Activated T-helper 2 cell treated with anti-CD3 and anti-CD28 coated beads, Interferon-gamma antibody, Interleukin-2, Interleukin-4, amounts not matched to agents 10 μg/mL and 5 μg/mL and 100 μg/mL, durations not matched to agents 14 hours and 24 hours and 36 hours (primary cell): ENCODE measurements around the gene CLDN2. TPM values are rescaled to one million over a fixed set of nuclear protein-coding genes. Genes with fewer than 3 reads are reported as not detected.

Source experiments
- DNase-seq: peaks from one replicate; pipeline ENCODE4 v3.0.0; 2021; ENCODE audit warnings: low spot score
- H3K27ac Mint-ChIP-seq: one replicate; pipeline ENCODE4 v1.8.0; 2021; ENCODE audit warnings: mixed read lengths
- H3K27me3 Mint-ChIP-seq: one replicate; pipeline ENCODE4 v1.8.0; 2021; ENCODE audit warnings: low read depth, mixed read lengths
- H3K36me3 Mint-ChIP-seq: one replicate; pipeline ENCODE4 v1.8.0; 2021; ENCODE audit warnings: low read depth, mixed read lengths
- H3K4me1 Mint-ChIP-seq: one replicate; pipeline ENCODE4 v1.8.0; 2021; ENCODE audit warnings: low read depth, mixed read lengths
- H3K4me3 Mint-ChIP-seq: one replicate; pipeline ENCODE4 v1.8.0; 2021; ENCODE audit warnings: low read depth, mild to moderate bottlenecking, moderate library complexity, mixed read lengths
- H3K9me3 Mint-ChIP-seq: one replicate; pipeline ENCODE4 v1.8.0; 2021; ENCODE audit warnings: mixed read lengths
- intact Hi-C: fragments of 100-400 bp; cut with micrococcal nuclease; formaldehyde crosslinking; loops from one replicate; pipeline ENCODE4 v1.15.1; 2023
- total RNA-seq: library from RNA; stranded (reverse); gene quantifications from 2 replicates; pipeline ENCODE4 v1.2.3, GENCODE V29; 2022

CLDN2 gene
- total RNA-seq, 1 donor from 2014 or later, result not detected

DNA sequence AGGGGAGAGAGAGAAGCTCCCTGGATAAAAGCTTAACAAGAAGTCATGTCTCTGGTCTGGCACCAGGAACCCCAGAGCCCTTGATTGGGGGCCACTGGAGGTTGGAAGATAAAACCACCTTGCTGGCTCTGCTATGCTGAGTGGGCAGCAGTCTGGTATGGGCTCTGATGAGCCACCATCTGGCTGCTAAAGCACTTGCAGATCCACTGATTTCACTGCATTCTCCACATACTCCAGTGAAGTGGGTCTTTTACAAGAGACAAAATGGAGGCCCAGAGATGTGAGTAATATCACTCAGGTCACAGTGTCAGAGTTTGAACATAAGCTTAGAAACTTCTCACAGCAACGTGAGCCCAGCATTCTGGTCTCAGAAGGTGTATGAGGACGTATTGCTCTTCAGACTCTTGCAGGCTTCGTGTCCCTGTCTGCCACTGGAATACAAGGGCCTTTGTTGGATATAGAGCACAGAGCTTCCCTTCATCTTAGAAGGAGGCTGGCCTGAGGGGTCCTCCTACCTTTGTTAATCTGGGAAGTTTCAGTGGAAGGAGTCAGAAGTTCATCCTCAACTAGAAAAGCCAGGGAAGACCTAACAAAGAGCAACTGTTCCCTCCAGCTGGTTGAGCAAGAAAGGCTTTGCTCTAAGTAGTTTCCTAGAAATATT lies 11.8 kb downstream of the CLDN2 start:
- no peaks in the 10 kb centered on the region for H3K27me3 Mint-ChIP-seq
- intact Hi-C loops, result no loop called here
- no peak overlapping the region for H3K4me3 Mint-ChIP-seq
- H3K9me3 Mint-ChIP-seq, result no peaks in the 10 kb centered on the region
- no peaks in the 10 kb centered on the region for H3K36me3 Mint-ChIP-seq
- no peak for DNase-seq
- H3K4me1 Mint-ChIP-seq, result no peaks in the 10 kb centered on the region
- H3K27ac Mint-ChIP-seq, result no peak overlapping the region

DNA sequence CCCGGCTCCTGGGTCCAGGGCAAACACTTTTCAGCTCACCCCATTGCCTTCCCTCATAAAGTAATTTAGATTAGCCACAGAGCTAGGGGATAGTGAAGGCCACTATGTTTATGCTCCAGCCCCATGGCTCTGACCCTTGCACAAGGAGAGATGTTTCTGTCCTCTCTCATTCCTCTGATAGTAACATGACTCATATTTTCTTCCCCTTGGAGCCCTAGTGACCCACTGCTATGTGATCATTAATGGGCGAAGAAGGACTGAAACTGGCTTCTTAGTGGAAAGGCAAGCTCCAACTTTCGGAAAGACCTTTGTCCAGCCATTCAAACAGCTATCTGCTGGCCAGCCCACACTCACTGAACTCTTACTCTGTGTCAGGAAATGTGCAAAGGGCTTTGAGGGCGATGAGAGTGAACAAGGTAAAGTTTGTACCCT lies 12.3 kb downstream of the CLDN2 start:
- no peaks in the 10 kb centered on the region for H3K27me3 Mint-ChIP-seq
- no peak for DNase-seq
- H3K4me1 Mint-ChIP-seq, result no peaks in the 10 kb centered on the region
- no peaks in the 10 kb centered on the region for H3K9me3 Mint-ChIP-seq
- no peaks in the 10 kb centered on the region for H3K36me3 Mint-ChIP-seq
- no peak overlapping the region for H3K27ac Mint-ChIP-seq
- intact Hi-C loops, result no loop called here
- no peak overlapping the region for H3K4me3 Mint-ChIP-seq

DNA sequence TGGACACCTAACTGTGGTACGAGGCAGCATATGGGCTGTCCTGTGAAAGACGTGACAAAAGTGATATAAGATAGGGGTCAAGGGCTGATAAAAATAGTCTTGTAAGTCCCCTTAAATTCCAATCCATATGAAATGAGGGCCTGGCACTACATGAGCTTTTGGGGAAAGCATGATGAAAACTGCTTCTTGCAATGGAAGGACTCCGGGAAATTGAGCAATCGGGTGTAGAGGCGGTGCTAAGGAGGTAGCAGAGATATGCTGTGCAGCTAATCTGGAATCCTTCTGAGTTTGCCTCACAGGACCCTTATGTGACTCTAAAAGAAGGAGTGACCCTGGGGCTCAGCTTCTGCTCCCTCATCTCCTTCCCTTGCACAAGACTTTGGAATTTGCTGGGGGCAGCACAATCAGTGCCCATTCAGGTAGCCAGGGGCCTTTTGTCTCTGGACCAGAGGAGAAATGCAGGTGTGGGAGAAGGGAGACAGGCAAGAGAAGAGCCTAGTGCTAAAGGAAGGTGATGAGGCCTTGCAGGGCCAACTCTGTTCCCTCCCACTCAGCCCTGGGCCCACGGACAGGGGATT lies 12.8 kb downstream of the CLDN2 start:
- DNase-seq, result no peak
- H3K9me3 Mint-ChIP-seq, result no peaks in the 10 kb centered on the region
- no peak overlapping the region for H3K27ac Mint-ChIP-seq
- intact Hi-C loops, result no loop called here
- H3K36me3 Mint-ChIP-seq, result no peaks in the 10 kb centered on the region
- H3K27me3 Mint-ChIP-seq, result no peaks in the 10 kb centered on the region
- H3K4me3 Mint-ChIP-seq, result no peak overlapping the region
- H3K4me1 Mint-ChIP-seq, result no peaks in the 10 kb centered on the region

DNA sequence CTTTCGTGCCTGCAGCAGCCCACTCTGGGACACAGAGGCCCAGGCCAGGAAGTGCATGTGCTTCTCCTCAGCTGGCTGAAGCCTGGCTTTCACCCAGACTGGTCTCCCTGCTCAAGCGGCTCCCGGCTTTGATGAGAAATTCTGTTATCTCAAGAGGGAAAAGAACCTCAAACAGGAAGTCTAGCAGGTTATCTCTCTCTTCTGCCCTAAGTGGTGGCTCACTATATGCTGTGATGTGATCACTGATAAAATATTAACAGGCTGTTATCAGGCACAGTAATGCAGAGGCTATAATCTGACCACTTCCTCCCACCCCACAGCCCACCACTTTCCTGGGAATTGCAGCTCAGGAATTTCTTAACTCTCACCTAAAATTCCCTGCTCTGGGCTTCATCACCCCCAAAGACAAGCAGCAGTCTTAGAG lies 13.3 kb downstream of the CLDN2 start:
- no peak overlapping the region for H3K27ac Mint-ChIP-seq
- no peak overlapping the region for H3K4me3 Mint-ChIP-seq
- intact Hi-C loops, result no loop called here
- H3K9me3 Mint-ChIP-seq, result no peaks in the 10 kb centered on the region
- H3K4me1 Mint-ChIP-seq, result no peaks in the 10 kb centered on the region
- no peaks in the 10 kb centered on the region for H3K27me3 Mint-ChIP-seq
- H3K36me3 Mint-ChIP-seq, result no peaks in the 10 kb centered on the region
- DNase-seq, result no peak

DNA sequence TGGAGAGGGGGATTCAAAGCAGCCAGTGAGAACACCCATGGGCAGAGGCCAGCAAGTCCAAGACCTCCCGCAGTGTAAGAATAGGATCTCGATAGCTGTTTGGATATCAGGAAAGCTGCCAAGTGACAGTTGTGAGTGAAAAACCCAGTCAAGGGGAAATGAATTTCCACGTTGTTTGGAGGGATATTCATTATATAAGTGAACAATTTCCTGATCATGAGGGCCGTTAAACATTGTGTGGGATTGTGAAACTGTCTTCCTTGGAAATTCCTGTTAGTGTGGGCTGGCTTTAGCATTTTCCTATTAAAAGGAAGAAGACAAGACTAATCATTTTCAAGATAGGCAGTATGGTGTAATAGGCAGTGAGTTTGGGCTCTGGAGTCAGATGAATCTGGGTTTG lies 15.0 kb downstream of the CLDN2 start:
- intact Hi-C loops, result no loop called here
- Mint-ChIP-seq H3K27ac (no peak overlapping the region), H3K9me3 (no peaks in the 10 kb centered on the region), H3K36me3 (no peaks in the 10 kb centered on the region), H3K4me3 (no peak overlapping the region), H3K4me1 (no peaks in the 10 kb centered on the region), H3K27me3 (no peaks in the 10 kb centered on the region)
- DNase-seq, result no peak

DNA sequence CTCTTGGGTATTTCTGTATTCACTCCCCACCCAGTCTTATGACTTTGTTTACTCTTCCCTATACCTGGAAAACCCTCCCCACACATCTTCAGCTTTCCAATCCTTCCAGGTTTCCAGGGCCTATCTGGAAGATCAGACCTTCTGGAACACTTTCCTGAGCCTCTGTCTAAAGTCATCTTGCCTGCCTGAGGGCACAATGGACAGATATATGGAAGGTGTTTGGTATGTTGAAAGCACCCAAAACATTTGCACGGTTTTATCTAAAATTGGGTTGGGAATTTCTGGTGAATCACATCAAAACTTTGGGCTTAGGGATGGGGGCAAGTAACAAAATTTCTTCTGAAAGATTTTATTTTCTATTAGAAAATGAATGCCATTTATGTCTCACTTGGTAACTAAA lies 16.0 kb downstream of the CLDN2 start:
- H3K36me3 Mint-ChIP-seq, result no peaks in the 10 kb centered on the region
- no peak overlapping the region for H3K27ac Mint-ChIP-seq
- no peaks in the 10 kb centered on the region for H3K27me3 Mint-ChIP-seq
- no peak for DNase-seq
- intact Hi-C loops, result no loop called here
- H3K4me3 Mint-ChIP-seq, result no peak overlapping the region
- H3K4me1 Mint-ChIP-seq, result no peaks in the 10 kb centered on the region
- H3K9me3 Mint-ChIP-seq, result no peaks in the 10 kb centered on the region

DNA sequence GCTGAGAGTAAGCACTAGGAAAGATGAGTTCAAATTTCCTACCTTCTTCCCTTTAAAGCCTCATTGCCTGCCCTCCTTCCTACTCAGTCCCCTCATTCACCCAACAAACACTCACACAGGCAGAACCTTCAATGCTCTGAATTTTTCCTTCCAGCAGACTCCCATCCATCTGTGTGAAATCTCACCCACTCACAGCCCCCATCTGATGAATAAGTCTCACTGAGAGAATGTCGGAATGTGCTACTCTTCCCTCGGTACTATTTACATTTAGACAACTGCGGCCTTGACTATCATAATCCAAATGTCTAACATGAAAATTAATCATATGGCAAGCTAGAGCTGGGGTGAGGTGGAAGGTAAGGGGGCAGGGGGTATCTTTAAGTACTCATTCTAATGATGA lies 19.4 kb downstream of the CLDN2 start:
- H3K4me3 Mint-ChIP-seq, result no peak overlapping the region
- no peak for DNase-seq
- H3K9me3 Mint-ChIP-seq, result no peaks in the 10 kb centered on the region
- H3K4me1 Mint-ChIP-seq, result no peaks in the 10 kb centered on the region
- no peaks in the 10 kb centered on the region for H3K27me3 Mint-ChIP-seq
- no peak overlapping the region for H3K27ac Mint-ChIP-seq
- H3K36me3 Mint-ChIP-seq, result no peaks in the 10 kb centered on the region
- intact Hi-C loops, result no loop called here

DNA sequence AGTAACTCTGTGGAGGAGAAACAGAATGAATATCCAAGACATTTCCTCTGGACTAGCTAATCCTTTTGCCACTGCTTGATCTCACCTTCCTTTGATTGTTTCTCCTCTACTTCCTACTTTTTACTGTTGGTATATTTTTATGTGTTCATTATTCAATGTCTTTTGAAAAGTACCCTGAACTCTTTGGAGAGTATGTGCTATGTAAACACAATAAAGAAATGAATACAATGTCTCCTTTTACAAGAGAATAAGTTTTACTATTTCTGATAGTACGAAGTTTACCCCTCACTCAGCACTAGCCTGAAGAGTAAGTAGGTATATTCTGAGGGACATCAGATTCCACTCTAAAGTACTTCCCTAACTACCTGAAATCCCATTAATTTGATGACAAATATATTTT lies 19.9 kb downstream of the CLDN2 start:
- no peak overlapping the region for H3K4me3 Mint-ChIP-seq
- H3K27ac Mint-ChIP-seq, result no peak overlapping the region
- H3K27me3 Mint-ChIP-seq, result no peaks in the 10 kb centered on the region
- intact Hi-C loops, result no loop called here
- H3K9me3 Mint-ChIP-seq, result no peaks in the 10 kb centered on the region
- H3K4me1 Mint-ChIP-seq, result no peaks in the 10 kb centered on the region
- no peak for DNase-seq
- no peaks in the 10 kb centered on the region for H3K36me3 Mint-ChIP-seq

DNA sequence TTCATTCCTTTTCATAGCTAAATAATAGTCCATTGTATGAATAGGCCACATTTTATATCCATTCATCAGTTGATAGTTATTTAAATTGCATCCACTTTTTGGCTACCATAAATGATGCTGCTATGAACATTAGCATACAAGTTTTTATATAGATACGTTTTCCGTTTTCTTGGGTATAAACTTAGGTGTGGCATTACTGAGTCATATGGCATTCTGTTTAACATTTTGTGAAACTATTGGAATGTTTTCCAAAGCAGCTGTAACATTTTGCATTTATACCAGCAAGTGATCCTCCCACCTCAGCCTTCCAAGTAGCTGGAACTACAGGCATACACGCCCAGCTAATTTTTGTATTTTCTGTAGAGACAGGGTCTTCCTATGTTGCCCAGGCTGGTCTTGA lies 26.3 kb downstream of the CLDN2 start:
- DNase-seq, result no peak
- Mint-ChIP-seq H3K4me3 (no peak overlapping the region), H3K9me3 (no peaks in the 10 kb centered on the region), H3K36me3 (no peaks in the 10 kb centered on the region), H3K27ac (no peak overlapping the region), H3K27me3 (no peaks in the 10 kb centered on the region), H3K4me1 (no peaks in the 10 kb centered on the region)
- intact Hi-C loops, result no loop called here

DNA sequence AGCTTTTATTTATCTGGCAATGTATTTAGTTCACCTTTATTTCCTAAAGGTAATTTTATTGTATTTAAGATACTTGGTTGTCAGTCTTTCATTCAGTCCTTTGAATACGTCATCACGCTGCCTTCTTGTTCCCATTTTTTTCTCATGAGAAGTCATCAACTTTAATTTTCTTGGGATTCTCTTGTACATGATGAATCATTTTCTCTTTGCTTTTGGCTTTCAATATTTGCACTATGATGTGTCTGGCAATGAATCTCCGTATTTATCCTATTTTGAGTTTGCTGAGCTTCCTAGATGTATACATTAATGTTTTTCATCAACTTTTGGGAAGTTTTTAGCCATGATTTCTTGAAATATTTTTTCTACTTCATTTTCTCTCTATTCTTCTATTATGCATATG lies 28.4 kb downstream of the CLDN2 start:
- intact Hi-C loops, result no loop called here

DNA sequence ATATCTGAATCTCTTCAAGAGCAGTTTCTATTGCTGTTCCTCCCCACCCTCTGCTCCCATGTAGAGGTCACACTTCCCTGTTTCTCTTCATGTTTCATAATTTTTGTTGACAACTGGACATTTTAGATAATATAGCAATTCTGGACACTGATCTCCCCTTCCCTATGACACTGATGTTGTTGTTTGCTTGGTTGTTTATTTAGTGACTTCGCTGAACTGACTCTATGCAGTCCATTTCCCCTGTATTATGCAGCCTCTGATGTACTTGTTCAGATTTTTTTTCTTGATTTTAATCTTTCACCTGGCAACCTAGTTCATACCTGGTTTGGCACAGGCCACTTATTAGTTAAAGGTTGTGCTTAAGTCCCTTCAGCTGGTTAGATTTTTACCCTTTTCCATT lies 29.2 kb downstream of the CLDN2 start:
- no peak for DNase-seq
- Mint-ChIP-seq H3K27ac (no peak overlapping the region), H3K36me3 (no peaks in the 10 kb centered on the region), H3K9me3 (no peaks in the 10 kb centered on the region), H3K27me3 (no peaks in the 10 kb centered on the region), H3K4me3 (no peak overlapping the region), H3K4me1 (no peaks in the 10 kb centered on the region)
- intact Hi-C loops, result no loop called here

More for the DNA sequence above, 28.4 kb downstream of the CLDN2 start:
- Mint-ChIP-seq H3K27ac (no peak overlapping the region), H3K36me3 (no peaks in the 10 kb centered on the region), H3K4me1 (no peaks in the 10 kb centered on the region), H3K27me3 (no peaks in the 10 kb centered on the region), H3K9me3 (no peaks in the 10 kb centered on the region), H3K4me3 (no peak overlapping the region)
- DNase-seq, result no peak

DNA sequence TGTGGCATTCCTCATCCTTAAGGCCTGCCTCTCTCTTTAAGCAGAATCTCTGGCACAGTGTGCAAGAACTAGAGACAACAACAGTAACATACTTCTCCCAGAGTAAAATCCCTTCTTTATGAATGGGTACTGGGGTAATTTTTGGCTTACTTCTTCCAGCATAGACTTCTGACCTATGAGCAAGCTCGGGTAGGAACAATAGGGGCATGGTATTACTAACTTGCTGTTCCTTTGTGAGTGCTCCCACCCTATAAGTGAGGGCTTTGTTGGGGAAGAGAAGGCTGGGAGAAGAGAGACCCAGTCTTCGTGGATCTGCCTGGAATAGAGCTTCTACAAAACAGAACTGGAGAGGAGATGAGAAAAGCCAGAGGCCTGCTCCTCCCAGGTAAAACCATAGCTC lies 30.2 kb downstream of the CLDN2 start:
- intact Hi-C loops, result no loop called here
- Mint-ChIP-seq H3K27me3 (no peaks in the 10 kb centered on the region), H3K36me3 (no peaks in the 10 kb centered on the region), H3K27ac (no peak overlapping the region), H3K9me3 (no peaks in the 10 kb centered on the region), H3K4me1 (no peaks in the 10 kb centered on the region), H3K4me3 (no peak overlapping the region)
- no peak for DNase-seq

DNA sequence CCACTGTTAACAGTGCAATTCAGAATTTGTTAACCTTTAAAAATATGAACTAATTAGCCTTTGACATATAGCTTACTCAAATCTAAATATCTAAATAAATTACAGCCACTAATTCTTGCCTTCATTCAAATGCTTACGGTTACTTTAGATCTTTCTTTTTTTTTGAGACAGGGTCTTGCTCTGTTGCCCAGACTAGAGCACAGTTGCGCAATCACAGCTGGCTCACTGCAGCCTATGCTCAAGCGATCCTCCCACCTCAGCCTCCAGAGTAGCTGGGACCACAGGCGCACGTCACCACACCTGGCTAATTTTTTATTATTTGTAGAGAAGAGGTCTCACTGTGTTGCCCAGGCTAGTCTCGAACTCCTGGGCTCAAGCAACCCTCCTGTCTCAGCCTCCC lies 31.0 kb downstream of the CLDN2 start:
- H3K9me3 Mint-ChIP-seq, result no peaks in the 10 kb centered on the region
- no peak for DNase-seq

DNA sequence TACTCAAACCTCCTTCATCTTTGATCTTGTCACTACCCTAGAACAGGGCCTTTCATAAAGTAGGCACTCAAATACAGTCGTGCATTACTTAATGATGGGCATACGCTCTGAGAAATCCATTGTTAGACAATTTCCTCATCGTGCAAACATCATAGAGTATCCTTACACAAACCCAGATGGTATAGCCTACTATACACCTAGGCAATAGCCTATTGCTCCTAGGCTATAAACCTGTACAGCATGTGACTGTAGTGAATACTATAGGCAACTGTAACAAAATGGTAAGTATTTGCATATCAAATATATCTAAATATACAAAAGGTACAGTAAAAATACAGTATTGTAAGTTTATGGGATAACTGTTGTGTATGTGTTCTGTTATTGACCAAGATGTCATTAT lies 31.9 kb downstream of the CLDN2 start:
- DNase-seq, result no peak
- no peaks in the 10 kb centered on the region for H3K36me3 Mint-ChIP-seq
- intact Hi-C loops, result loop anchor here (2.0 kb wide), 1 partner anchor 53 kb away; no protein-coding TSS in a partner anchor
- no peaks in the 10 kb centered on the region for H3K27me3 Mint-ChIP-seq
- no peaks in the 10 kb centered on the region for H3K4me1 Mint-ChIP-seq
- no peak overlapping the region for H3K27ac Mint-ChIP-seq
- no peaks in the 10 kb centered on the region for H3K9me3 Mint-ChIP-seq
- no peak overlapping the region for H3K4me3 Mint-ChIP-seq

More for the DNA sequence above, 31.0 kb downstream of the CLDN2 start:
- intact Hi-C loops, result no loop called here
- no peaks in the 10 kb centered on the region for H3K4me1 Mint-ChIP-seq
- H3K4me3 Mint-ChIP-seq, result no peak overlapping the region
- H3K27me3 Mint-ChIP-seq, result no peaks in the 10 kb centered on the region
- H3K27ac Mint-ChIP-seq, result no peak overlapping the region
- no peaks in the 10 kb centered on the region for H3K36me3 Mint-ChIP-seq
